Activated T-cell treated with anti-CD3 and anti-CD28 coated beads, Interleukin-2, amount 50 U/mL, for 72 hours (primary cell): ENCODE results near the gene RYK. TPM values are rescaled to one million over a fixed set of nuclear protein-coding genes. Genes with fewer than 3 reads are reported as not detected.

ENCODE experiments used
- ATAC-seq, 2 donors: fragments of 150-1000 bp; cut with Tn5 transposase; replicated peaks in 1 of 2; 2 replicates each; pipeline ENCODE4 v1.10.0; 2021; ENCODE audit warnings: moderate library complexity in 2 of 2, mild to moderate bottlenecking in 1 of 2
- DNase-seq, 2 donors: peaks; one replicate each; pipeline ENCODE4 v3.0.0; 2021 to 2022; ENCODE audit warnings: mixed read lengths in 1 of 2
- H3K27ac Mint-ChIP-seq: one replicate; pipeline ENCODE4 v1.8.0; 2022; ENCODE audit warnings: mild to moderate bottlenecking, moderate library complexity, mixed read lengths
- H3K27me3 Mint-ChIP-seq: one replicate; pipeline ENCODE4 v1.8.0; 2022; ENCODE audit warnings: low read depth, mixed read lengths
- H3K36me3 Mint-ChIP-seq, 2 donors: one replicate each; pipeline ENCODE4 v1.8.0; 2022; ENCODE audit warnings: mixed read lengths in 2 of 2, mild to moderate bottlenecking in 1 of 2; ENCODE audit not compliant: insufficient read depth in 2 of 2
- H3K4me1 Mint-ChIP-seq: one replicate; pipeline ENCODE4 v1.8.0; 2022; ENCODE audit warnings: low read depth, mixed read lengths
- H3K4me3 Mint-ChIP-seq, 2 donors: one replicate each; pipeline ENCODE4 v1.8.0; 2022; ENCODE audit warnings: mild to moderate bottlenecking in 2 of 2, mixed read lengths in 2 of 2, moderate library complexity in 2 of 2
- H3K9me3 Mint-ChIP-seq, 2 donors: one replicate each; pipeline ENCODE4 v1.8.0; 2022; ENCODE audit warnings: mixed read lengths in 2 of 2
- total RNA-seq, 2 donors: library from RNA; stranded (reverse); gene quantifications; one replicate each; pipeline ENCODE4 v1.2.3, GENCODE V29; 2022

The RYK gene
- total RNA-seq, 2 donors from 2014 or later = 18.1 to 23.5 TPM

DNA sequence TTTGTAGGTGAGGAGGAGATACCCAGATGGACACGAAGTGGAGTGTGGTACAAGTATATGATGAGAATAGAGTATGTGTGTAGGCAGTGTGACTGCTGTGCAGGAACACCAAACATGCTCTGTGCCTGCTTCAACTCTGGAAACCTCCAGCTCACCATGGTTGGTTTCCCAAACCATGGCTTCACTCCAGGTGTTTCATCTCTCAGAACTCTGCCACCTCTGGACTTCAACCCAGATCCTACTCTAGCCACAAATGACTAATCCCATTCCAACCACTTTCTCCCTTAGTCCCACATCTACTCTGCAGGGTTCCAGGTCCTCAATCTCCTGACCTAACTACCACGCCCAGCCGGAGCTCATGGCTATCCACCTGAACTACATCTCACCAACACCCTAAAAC is 102.1 kb downstream of the RYK start:
- H3K27me3 Mint-ChIP-seq = no peaks in the 10 kb centered on the region
- H3K27ac Mint-ChIP-seq = no peak overlapping the region
- DNase-seq = no peak
- H3K4me3 Mint-ChIP-seq = no peak overlapping the region
- H3K36me3 Mint-ChIP-seq = peaks cover under 1% of the 10 kb centered on the region in 2 donors
- no peaks in the 10 kb centered on the region for H3K4me1 Mint-ChIP-seq
- no peaks in the 10 kb centered on the region for H3K9me3 Mint-ChIP-seq
- ATAC-seq = no peak

DNA sequence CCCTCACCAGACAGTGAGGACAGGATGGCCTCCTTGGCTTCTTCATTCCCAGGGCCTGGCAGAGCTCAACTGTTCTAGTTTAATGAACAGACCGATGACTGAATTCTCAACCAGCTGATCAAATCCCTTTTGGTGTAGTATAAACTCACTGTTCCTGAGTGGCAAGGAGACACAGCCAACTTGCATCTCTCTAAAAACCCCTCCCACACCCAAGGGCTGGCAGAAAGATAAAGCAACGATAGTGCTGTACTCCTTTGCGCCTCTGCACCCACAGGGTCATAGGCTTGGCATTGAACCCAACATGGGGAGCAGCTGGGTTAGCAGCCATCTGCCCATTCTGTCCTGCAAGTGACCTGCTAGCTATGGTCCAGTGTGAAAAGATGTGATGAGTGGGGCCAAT is 103.2 kb downstream of the RYK start:
- no peak for DNase-seq
- Mint-ChIP-seq H3K27me3 (no peaks in the 10 kb centered on the region), H3K4me3 (no peak overlapping the region), H3K9me3 (no peaks in the 10 kb centered on the region), H3K4me1 (no peaks in the 10 kb centered on the region), H3K27ac (no peak overlapping the region), H3K36me3 (no peaks in the 10 kb centered on the region)
- no peak for ATAC-seq

DNA sequence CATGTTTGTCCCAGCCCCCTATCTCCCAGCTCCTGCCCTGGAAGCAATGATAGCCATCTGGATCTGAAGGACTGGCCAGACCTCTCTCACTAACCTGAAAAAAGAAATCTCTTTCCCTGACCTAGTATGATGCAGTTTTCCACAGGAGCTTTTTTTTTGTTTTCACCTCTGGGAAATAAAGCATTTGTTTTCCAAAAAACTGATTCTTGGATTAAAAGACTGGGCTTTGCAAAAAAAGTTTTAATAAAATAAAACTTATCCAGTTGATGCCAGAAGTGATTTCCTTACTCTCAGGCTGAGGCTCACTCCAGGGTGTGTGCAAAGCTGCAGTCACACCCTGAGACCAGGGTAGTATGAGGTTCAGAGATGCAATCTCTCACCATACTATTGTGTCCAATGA is 104.0 kb downstream of the RYK start:
- Mint-ChIP-seq H3K27me3 (no peaks in the 10 kb centered on the region), H3K36me3 (no peaks in the 10 kb centered on the region), H3K27ac (no peak overlapping the region), H3K9me3 (peaks cover 3 to 5% of the 10 kb centered on the region in 2 donors), H3K4me3 (no peak overlapping the region), H3K4me1 (no peaks in the 10 kb centered on the region)
- ATAC-seq (no peak), DNase-seq (no peak)

DNA sequence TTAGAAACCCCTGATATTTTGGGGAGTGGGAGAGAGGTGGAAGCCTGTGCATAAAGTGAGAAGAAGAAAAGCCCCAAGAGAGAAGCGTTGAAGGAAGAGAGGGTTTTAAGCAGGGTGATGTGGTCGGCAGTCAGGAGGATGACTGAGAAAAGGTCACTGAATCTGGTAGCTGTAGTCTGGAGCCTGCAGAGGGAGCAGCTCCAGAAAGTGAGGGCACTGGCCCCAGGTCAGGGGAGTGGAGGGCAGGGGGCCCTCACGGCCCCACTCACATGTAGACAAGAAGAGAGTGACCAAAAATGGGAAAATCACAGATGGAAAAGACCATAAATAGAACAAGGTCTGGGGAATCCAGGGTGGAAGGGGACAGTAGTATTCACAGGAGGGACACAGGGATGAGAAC is 105.5 kb downstream of the RYK start:
- Mint-ChIP-seq H3K27me3 (no peaks in the 10 kb centered on the region), H3K27ac (no peak overlapping the region), H3K9me3 (peaks cover 7 to 9% of the 10 kb centered on the region in 2 donors), H3K36me3 (peaks cover 1 to 4% of the 10 kb centered on the region in 2 donors), H3K4me3 (no peak overlapping the region), H3K4me1 (no peaks in the 10 kb centered on the region)
- ATAC-seq (no peak), DNase-seq (no peak)

DNA sequence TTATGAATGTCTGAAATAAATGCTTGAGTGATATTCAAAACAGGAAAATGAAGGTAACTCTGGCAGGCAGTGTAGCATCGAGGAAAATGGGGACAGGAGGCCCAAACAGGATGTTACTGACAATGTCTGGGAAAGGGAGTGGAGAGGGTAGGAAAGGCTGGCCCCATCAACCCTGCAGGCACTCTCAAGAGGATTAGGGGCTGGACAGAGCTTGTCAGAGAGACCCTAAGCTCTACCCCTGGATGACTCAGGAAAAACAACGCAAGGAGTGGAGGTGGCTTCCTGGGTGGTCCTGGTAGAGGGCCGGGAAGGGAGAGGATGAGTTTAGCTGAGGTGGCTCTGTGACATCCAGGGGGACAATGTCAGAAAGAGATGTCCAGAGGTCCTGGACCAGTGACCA is 106.0 kb downstream of the RYK start:
- ATAC-seq (no peak), DNase-seq (no peak)
- H3K9me3 Mint-ChIP-seq = peaks cover 7 to 9% of the 10 kb centered on the region in 2 donors
- H3K36me3 Mint-ChIP-seq = peaks cover 3 to 4% of the 10 kb centered on the region in 2 donors
- H3K4me3 Mint-ChIP-seq = no peak overlapping the region
- H3K27me3 Mint-ChIP-seq = no peaks in the 10 kb centered on the region
- H3K27ac Mint-ChIP-seq = no peak overlapping the region
- H3K4me1 Mint-ChIP-seq = no peaks in the 10 kb centered on the region

DNA sequence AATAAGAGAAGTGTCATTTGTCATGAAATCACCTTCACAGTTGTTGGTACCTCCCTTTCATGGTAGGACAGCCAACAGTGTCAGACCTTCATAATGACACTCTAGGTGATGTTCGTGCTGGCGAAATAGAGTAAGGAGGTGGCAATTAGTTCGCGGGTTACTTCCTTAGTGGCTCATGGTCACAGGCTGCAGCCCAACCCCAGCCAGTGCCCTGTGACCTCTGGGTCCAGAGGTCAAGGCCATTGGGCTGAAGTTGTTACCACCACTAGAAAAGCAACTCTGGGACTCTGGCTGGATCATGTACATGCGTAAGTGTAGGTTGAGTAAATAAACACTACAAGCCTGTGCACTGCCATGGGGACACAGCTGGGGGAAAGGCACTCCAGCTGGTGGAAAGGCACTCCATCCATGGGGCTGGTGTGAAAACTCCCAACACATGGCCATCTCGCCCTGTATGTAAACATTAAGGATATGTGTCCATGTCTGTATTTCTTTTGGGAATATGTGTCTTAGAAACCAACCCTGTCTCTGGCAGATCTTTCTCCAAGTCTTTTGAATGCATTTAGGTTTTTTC is 106.7 kb downstream of the RYK start:
- Mint-ChIP-seq H3K4me1 (no peaks in the 10 kb centered on the region), H3K27ac (no peak overlapping the region), H3K4me3 (no peak overlapping the region), H3K27me3 (no peaks in the 10 kb centered on the region), H3K9me3 (peaks cover 7 to 9% of the 10 kb centered on the region in 2 donors), H3K36me3 (peaks cover 4 to 5% of the 10 kb centered on the region in 2 donors)
- ATAC-seq (no peak), DNase-seq (no peak)

DNA sequence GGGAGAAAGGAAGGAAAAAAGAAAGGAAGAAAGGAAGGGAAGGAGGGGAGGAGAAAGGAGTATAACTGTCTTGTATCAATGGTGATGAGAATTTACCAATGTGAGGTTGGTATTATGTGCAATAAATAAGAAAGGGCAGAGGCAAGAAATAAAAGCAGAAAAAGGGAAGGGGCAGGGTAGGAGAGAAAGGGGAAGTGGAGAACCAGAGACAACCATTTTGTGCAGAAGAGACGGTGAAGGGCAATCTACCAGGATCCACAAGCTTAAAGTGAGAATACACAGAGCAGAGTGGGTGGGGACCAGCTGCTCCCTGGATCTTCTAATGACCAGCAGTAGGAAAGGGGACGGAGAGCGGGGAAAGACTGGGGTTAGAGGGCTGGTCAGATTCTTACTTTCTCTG is 114.1 kb downstream of the RYK start:
- H3K27me3 Mint-ChIP-seq = no peaks in the 10 kb centered on the region
- H3K27ac Mint-ChIP-seq = no peak overlapping the region
- H3K4me1 Mint-ChIP-seq = no peaks in the 10 kb centered on the region
- H3K36me3 Mint-ChIP-seq = peaks cover 6 to 9% of the 10 kb centered on the region in 2 donors
- ATAC-seq (no peak), DNase-seq (no peak)
- no peak overlapping the region for H3K4me3 Mint-ChIP-seq
- H3K9me3 Mint-ChIP-seq = peaks cover 11 to 14% of the 10 kb centered on the region in 2 donors

DNA sequence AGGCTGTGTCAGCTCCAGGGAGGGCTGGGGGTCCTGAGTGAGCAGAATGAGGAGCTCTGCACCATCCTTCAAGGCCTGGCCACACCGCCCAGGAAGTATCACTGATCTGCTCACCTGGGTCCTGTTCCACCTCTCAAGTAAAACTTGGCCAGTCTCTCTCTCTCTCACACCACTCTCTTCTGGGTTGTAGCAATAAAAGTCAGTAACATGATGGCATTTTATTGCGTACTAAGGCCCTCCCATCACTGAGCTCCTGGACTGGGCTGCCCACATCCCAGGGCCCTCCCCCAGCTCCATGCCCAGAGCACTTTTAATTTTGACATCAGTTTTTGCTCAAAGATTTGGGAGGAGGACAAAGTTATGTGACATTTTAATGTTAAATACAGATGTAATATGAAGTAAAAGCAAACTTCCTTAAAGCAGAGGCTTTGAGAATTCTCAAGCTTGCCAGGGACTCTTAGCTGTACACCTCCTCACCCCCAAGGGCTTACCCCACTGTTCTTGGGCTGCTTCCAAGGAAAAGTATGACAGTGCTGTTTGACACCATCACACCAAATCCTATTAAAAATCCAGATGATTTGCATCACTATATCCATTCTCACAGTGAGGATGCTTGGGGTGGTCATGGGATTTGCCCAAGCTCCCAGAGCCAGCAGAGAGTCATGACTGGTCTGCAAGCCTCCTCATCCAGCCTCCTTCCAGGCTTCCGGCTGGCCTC is 115.8 kb downstream of the RYK start:
- no peak for ATAC-seq
- H3K4me3 Mint-ChIP-seq = no peak overlapping the region
- peaks cover 8 to 9% of the 10 kb centered on the region in 2 donors for H3K36me3 Mint-ChIP-seq
- no peaks in the 10 kb centered on the region for H3K27me3 Mint-ChIP-seq
- no peak for DNase-seq
- peaks cover 12 to 16% of the 10 kb centered on the region in 2 donors for H3K9me3 Mint-ChIP-seq
- no peak overlapping the region for H3K27ac Mint-ChIP-seq
- no peaks in the 10 kb centered on the region for H3K4me1 Mint-ChIP-seq

DNA sequence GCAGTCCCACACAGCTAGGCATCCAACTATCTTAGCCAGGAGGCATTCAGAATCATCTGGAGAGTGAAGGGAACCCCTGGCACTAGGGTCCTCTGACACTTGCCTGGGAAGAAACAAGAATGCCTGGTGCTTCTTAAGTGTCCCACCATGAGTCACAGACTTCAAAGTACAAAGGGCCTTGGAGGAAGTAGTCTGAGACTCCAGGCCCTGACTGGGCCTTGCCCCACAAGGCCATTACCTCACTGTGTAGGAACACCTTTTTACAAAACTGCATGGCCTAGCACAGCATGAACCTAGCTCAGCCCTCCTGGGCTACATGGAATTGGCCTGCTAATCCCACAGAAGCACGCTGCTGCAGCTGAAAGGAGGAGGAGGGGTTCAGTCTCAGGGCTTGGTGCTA is 116.4 kb downstream of the RYK start:
- peaks cover 6 to 8% of the 10 kb centered on the region in 2 donors for H3K36me3 Mint-ChIP-seq
- DNase-seq (no peak), ATAC-seq (no peak)
- no peaks in the 10 kb centered on the region for H3K27me3 Mint-ChIP-seq
- no peak overlapping the region for H3K4me3 Mint-ChIP-seq
- H3K4me1 Mint-ChIP-seq = no peaks in the 10 kb centered on the region
- H3K9me3 Mint-ChIP-seq = peaks cover 12 to 16% of the 10 kb centered on the region in 2 donors
- no peak overlapping the region for H3K27ac Mint-ChIP-seq

DNA sequence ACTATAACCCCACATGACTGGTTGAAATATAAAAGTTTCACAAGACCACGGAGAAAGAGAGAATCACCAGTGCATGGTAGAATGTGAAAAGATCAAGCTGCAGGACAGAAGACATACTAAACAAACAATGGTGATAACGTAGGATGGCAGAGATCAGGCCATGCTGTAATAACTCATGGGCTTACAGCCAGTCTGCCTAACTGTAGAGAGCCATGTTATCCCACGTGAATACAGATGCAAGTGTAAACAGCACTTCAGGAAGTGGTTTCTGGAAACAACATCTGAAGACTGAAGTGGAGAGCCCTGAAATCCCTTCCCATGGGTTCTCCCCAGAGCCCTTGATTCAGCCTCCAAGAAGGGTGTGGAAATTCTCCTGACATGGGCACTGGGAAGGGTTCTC is 117.7 kb downstream of the RYK start:
- Mint-ChIP-seq H3K4me3 (no peak overlapping the region), H3K27me3 (no peaks in the 10 kb centered on the region), H3K27ac (no peak overlapping the region), H3K4me1 (no peaks in the 10 kb centered on the region), H3K9me3 (peaks cover 9 to 16% of the 10 kb centered on the region in 2 donors), H3K36me3 (peaks cover 2 to 8% of the 10 kb centered on the region in 2 donors)
- ATAC-seq (no peak), DNase-seq (no peak)

DNA sequence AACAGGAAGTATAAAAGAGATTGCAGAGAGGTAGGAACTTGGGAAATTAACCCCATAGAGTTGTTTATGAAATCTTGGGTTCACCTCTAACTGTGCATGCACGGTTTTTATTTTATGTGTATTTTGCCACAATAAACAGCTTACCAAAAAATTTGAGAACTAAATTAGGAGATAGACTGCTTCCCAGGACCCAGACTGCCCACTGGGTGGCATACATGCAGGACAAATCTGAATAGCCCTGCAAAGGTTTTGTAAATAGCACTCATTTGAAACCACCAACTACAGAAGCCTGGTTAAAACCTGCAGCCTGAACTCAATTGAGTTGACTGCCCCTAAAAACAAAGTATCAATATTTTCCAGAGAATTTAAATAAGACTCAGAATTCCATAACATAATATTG is 124.5 kb downstream of the RYK start:
- Mint-ChIP-seq H3K4me3 (no peak overlapping the region), H3K9me3 (peaks cover 10 to 17% of the 10 kb centered on the region in 2 donors), H3K36me3 (peaks cover 2 to 12% of the 10 kb centered on the region in 2 donors), H3K27me3 (no peaks in the 10 kb centered on the region), H3K27ac (no peak overlapping the region), H3K4me1 (no peaks in the 10 kb centered on the region)
- ATAC-seq (no peak), DNase-seq (no peak)

DNA sequence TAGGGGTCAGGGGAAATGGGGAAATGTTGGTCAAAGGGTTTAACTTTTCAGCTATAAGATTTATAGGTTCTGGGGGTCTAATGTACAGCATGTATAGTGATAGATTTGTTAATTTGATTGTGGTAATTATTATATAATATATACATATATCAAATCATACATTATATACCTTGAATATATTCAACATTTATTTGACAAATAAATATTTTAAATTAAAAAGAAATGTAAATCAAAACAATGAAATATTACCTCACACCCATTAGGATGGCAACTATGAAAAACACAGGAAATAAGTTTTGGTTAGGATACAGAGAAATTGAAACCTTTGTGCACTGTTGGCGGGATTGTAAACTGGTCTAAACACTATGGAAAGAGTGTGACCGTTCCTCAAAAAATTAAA is 135.9 kb downstream of the RYK start:
- H3K9me3 Mint-ChIP-seq = peaks cover 15 to 25% of the 10 kb centered on the region in 2 donors
- no peaks in the 10 kb centered on the region for H3K27me3 Mint-ChIP-seq
- peaks cover 2 to 6% of the 10 kb centered on the region in 2 donors for H3K36me3 Mint-ChIP-seq
- no peaks in the 10 kb centered on the region for H3K4me1 Mint-ChIP-seq
- no peak overlapping the region for H3K27ac Mint-ChIP-seq
- H3K4me3 Mint-ChIP-seq = no peak overlapping the region
- DNase-seq (no peak), ATAC-seq (no peak)

DNA sequence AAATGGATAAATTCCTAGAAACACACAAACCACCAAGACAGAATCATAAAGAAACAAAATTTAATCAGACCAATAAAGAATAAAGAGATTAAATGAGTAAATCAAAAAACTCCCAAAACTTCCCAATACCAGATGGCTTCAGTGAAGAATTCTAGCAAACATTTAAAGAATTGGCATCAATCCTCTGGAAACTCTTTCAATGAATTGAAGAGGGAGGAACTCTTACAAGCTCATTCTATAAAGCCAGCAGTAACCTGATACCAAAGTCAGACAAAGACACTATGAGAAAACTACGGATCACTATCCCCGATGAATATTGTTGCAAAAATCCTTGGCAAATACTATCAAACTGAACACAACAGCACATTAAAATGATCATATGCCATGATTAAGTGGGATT is 139.0 kb downstream of the RYK start:
- Mint-ChIP-seq H3K36me3 (peaks cover 1 to 2% of the 10 kb centered on the region in 2 donors), H3K4me1 (no peaks in the 10 kb centered on the region), H3K27me3 (peaks cover 6% of the 10 kb centered on the region), H3K9me3 (peaks cover 5 to 7% of the 10 kb centered on the region in 2 donors), H3K27ac (no peak overlapping the region), H3K4me3 (no peak overlapping the region)
- ATAC-seq (no peak), DNase-seq (no peak)

DNA sequence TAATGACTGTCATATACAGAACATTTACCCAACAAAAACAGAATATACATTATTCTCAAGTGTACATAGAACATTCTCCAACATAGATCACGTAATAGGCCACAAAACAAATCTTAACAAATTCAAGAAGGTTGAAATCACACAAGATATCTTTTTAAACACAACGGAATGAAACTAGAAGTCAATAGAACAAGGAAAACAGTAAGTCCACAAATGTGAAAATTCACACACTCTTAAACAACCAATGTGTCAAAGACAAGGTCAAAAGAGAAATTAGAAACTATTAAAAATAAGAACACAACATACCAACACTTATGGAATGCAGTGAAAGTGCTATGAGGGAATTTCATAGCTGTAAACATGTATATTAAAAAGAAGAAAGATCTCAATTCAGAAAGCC is 139.7 kb downstream of the RYK start:
- Mint-ChIP-seq H3K4me3 (no peak overlapping the region), H3K36me3 (peaks cover 1 to 2% of the 10 kb centered on the region in 2 donors)

More for the DNA sequence above, 139.7 kb downstream of the RYK start:
- Mint-ChIP-seq H3K4me1 (no peaks in the 10 kb centered on the region), H3K27ac (peak overlapping the region; percentile 38), H3K9me3 (peaks cover 5 to 7% of the 10 kb centered on the region in 2 donors), H3K27me3 (peaks cover 6% of the 10 kb centered on the region)
- DNase-seq (no peak), ATAC-seq (no peak)
